ENCODE results near the gene TRIM8. TPM values are rescaled to one million over a fixed set of nuclear protein-coding genes. Genes with fewer than 3 reads are reported as not detected.
A peak's percentile ranks its signal among the peaks of the same experiment; 100 is the strongest.

Gene TRIM8
- total and polyA plus RNA-seq, 2 of the 4 experiments (the other 2 are of a cell fraction) = 25.5 to 126 TPM

GRCh38 chr10:102616066-102616770 is 28.1 kb upstream of the TRIM8 start:
- Histone ChIP-seq H2BK20ac (ENCODE audit: low read depth, low read length) (no peak overlapping the region), H2AK5ac (ENCODE audit: low read depth, low read length) (no peak overlapping the region), H4K5ac (ENCODE audit: low read depth, low read length) (no peak overlapping the region), H3K18ac (ENCODE audit: low read depth, low read length) (no peak overlapping the region), H3K9me3 (ENCODE audit: control insufficient read depth, insufficient read depth, low read length) (no peaks in the 10 kb centered on the region), H3K4me3 (ENCODE audit: insufficient read depth, low read depth, low read length) (no peak overlapping the region), H2BK120ac (ENCODE audit: low read depth, low read length) (no peak overlapping the region), H4K91ac (ENCODE audit: insufficient read depth, low read depth, low read length) (no peak overlapping the region), H3K4me2 (ENCODE audit: low read depth, low read length) (no peak overlapping the region), H3K23ac (ENCODE audit: low read depth, low read length) (no peak overlapping the region), H2BK15ac (ENCODE audit: low read depth, low read length) (no peak overlapping the region), H3K4me1 (ENCODE audit: control insufficient read depth, insufficient read depth, low read length) (peaks cover 28% of the 10 kb centered on the region), H3K14ac (replicated peaks; ENCODE audit: low read depth, low read length) (0 out of 2 replicates have a peak overlapping the region, but pooled peaks have one; percentile 17), H2BK5ac (ENCODE audit: low read depth, low read length, poor library complexity, severe bottlenecking) (no peak overlapping the region), H2AFZ (replicated peaks; ENCODE audit: low read length, poor library complexity) (peak overlapping the region; percentile 24), H3K27me3 (ENCODE audit: control insufficient read depth, insufficient read depth, low read length) (no peaks in the 10 kb centered on the region), H3K27ac (ENCODE audit: insufficient read depth, low read length) (no peak overlapping the region), H3K36me3 (ENCODE audit: control insufficient read depth, insufficient read depth, low read length) (peaks cover 34% of the 10 kb centered on the region), H3K9ac (ENCODE audit: low read depth, low read length) (no peak overlapping the region), H3K9me1 (ENCODE audit: insufficient read depth, low read length) (peaks cover 21% of the 10 kb centered on the region), H3K56ac (ENCODE audit: extremely low read depth, insufficient read depth, low read length) (no peak overlapping the region), H3K4ac (ENCODE audit: low read depth, low read length) (no peak overlapping the region), H4K8ac (ENCODE audit: low read depth in 2 of 2, low read length in 2 of 2) (0 out of 4 replicates have a peak overlapping the region, but pooled peaks of 1 of the 2 experiments have one; percentile 8), H4K20me1 (ENCODE audit: insufficient read depth, low read length) (no peaks in the 10 kb centered on the region), H2AK9ac (replicated peaks; ENCODE audit: low read depth, low read length, poor library complexity) (no peak overlapping the region), H3K79me1 (ENCODE audit: low read depth in 1 of 2, low read length in 2 of 2) (peaks cover 0 to 21% of the 10 kb centered on the region in 2 experiments; a peak in 1 of 4 replicates)
- WGBS, 2 experiments (ENCODE audit: extremely low coverage in 2 of 2, insufficient read length in 1 of 2) = no CpG with 5 or more reads among the region's 1 CpG
- intact Hi-C loops (cut with micrococcal nuclease) = no loop called here
- in situ Hi-C loops (cut with MboI; ENCODE audit: low sequenced_read_pairs) = no loop called here
- no peak for DNase-seq
- POLR2A ChIA-PET (ENCODE audit: unreplicated experiment) = no interaction called here
- CTCF ChIA-PET = no interaction called here
- no TSS peak for BruUV-seq (replicated peaks)
- dilution Hi-C loops (cut with HindIII; ENCODE audit: low sequenced_read_pairs, unreplicated experiment) = no loop called here
- TF ChIP-seq CEBPB (IDR thresholded peaks at IDR 0.05; ENCODE audit: low read depth, low read length) = no peak
- no peak for TF ChIP-seq USF2 (IDR thresholded peaks at IDR 0.05; ENCODE audit: low read depth, low read length)
- no peak for TF ChIP-seq ELK1 (IDR thresholded peaks at IDR 0.05; ENCODE audit: borderline replicate concordance, low read depth, low read length)
- peak; percentile 28; the same call in 1 of the 2 replicates for ATAC-seq (ENCODE audit: low read depth)
